NCI-H146 treated with DMSO at 0.1 percent for 48 hours (cell line): ENCODE data around the gene SLC16A8.

Experiments used
- DNase-seq: peaks from one replicate; lab custom pipeline; 2025; ENCODE audit not compliant: unreplicated experiment; lab: John Stamatoyannopoulos, UW

Gene SLC16A8

DNA sequence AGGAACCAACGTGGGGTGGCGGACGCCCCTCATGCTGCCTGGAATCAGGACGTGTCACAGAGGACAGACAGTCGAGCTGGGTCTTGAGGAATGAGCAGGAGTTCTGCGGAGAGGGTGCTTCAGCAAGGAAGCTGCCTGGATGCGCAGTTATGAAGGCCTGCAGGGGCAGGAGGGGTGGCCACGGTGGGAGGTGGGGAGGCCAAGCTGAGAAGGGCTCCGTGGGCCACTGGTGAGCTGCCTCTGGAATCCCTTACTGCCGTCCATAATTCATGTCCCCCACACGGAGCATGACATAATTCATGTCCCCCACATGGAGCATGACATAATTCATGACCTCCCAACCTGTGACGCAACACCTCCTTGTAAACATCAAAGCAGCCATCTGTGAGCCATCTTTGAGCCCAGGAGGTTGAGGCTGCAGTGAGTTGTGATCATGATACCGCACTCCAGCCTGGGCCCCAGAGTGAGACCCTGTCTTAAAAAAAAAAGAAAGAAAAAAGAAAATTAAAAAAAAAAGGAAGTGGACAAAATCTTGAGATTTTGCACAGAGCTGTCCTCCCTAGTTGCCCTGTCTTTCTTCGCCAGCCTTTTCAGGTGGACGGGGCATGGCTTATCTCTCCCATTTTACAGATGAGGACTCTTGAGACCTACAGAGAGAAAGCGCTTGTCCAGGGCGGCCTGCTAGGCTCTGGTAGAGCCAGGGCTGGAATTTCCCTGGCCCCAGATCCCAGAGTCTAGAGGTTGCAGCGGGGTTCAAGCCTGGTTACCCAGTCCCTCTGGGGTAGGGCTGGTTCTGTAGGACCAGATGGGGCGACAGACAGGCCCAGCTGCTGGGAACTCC lies 51.1 kb downstream of the SLC16A8 start:
- no peak for DNase-seq

DNA sequence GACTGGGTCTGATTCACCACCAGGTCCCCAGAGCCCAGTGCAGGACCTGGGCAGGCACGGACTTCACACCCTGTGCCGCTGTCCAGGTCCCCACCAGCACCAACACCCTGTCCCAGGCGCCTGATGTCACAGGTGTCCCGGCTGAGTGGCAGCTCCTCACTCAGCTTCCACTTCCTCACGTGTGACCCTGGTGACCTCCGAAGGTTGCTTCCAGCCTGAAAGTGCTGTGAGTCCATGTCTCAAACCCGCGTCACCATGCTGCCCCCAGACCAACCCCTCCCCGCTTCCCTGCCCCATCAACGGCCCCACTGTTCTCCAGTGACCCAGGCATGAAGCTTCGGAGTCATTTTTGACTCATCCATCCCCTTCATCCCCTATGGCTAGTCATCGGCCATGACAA lies 52.5 kb downstream of the SLC16A8 start:
- no peak for DNase-seq

DNA sequence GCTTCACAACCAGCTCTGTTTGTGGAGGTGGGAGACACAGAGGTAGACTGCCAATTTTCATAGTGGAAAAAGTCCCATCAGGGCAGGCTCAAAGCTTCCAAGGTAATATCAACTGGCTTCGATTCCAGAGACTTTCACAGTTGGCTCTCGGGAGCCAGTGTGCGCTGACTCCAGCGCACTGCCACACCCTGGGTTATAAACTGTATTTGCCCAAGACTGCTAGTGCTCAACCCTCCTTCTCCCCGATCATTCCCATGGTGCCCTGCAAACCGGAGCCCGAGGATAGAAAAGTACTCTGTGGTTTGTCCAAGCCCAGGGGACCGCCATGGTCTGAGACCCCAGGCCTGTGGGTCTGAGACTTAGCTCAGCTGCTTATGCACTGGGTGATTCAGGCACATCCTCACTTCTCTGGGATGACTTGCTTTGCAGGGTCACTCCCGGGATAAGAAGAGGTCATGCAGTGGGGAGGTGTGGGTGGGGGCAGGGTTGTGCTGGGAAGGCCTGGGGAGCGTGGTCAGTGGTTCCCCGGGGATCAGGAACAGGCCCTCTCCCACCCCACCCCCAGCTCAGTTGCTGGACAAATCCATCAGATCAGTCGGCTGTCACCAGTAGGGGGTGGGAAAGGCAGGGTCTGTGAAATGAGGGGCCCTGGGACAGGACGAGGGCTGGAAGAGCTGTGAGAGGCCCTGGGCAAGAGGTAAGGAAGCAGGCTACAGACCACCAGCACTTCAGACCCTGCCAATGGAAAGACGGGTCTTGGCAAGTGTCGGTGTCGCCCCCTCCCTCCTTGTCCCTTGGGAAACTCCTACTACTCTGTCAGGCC lies 53.5 kb downstream of the SLC16A8 start:
- no peak for DNase-seq

DNA sequence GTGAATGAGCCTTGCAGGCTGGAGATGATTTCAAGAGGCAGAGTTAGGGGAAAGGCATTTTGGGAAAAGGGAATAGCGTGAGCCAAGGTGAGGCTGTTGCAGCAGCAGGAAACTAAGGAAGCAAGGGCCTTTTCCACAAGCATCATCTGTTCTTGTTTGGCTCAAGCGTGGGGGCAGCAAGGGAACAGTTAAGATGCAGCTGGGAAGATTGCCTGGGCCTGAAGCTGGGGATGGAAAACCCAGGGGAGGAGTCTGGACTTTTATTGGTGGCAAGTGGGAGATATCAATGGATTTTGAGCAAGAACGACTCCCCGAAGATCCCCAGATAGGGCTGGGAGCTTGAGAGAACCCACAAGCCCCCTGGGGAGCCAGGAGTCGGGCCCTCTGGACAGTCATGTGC lies 54.1 kb downstream of the SLC16A8 start:
- no peak for DNase-seq

DNA sequence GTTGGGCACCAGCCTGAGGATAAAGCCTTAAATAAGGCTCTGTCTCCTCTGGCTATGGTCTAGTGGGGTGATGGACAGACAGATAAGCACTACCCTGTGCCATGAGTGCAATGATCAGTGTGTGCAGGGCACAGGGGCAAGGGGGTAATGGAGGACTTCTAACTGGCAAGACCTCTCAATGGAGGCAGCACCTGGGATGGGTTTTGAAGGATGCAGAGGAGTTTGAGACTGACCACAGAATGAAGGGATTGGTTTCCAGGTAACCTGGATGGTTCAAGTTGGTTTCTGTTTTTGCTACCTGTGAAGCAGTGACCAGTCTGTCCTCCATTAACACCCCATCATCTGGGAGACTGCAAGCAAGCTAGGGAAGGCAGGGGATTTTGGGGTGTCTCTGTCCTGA lies 54.6 kb downstream of the SLC16A8 start:
- no peak for DNase-seq

DNA sequence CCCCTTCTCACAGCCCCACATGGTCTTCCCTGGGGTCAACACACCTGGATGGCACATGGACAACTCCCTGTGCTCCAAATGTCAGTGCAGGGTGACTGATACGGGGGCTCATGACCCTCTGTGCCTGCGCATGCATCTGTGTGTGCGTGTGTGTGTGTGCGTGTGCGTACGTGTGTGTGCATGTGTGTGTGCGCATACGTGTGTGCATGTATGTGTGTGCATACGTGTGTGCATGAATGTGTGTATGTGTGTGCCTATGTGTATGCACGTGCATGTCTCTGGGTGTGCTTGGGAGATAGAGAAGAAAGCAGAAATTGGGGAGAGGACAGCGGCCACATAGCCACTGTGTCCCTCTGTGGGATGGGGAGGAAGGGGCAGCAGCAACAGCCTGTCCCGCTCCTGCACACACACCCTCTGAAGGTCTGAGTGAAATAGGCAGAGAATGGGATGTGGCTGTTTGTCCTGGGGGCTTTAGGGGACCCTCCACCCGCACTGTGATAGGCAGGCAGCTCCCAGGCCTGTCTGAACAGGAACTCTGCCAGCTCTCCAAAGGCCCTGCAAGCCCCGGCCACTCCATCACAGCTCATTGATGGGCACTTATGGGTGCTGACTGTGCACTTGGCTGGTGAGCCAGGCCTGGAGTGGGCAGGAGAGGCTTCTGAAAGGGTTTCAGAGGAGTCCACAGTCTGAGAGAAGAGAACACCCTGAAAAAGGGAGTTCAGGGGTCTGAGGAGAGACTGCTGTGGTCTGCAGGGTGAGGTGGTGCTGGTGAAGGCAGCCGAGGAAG lies 55.4 kb downstream of the SLC16A8 start:
- no peak for DNase-seq
